GM23338 (cell line): ENCODE measurements around the gene AKR1D1.

ENCODE experiments used
- EZH2 ChIP-seq: fragments of 200-600 bp; sonication (generic); IDR thresholded peaks from one replicate; pipeline ENCODE4 v1.8.0; 2017; ENCODE audit warnings: antibody characterized with exemption, mild to moderate bottlenecking, low read depth; ENCODE audit not compliant: unreplicated experiment
- EZH2phosphoT487 ChIP-seq: fragments of 200-600 bp; sonication (generic); IDR thresholded peaks from one replicate; pipeline ENCODE4 v1.8.1; 2018; ENCODE audit warnings: antibody characterized with exemption; ENCODE audit not compliant: unreplicated experiment
- JUNB ChIP-seq: IDR thresholded peaks from one replicate; pipeline ENCODE4 v1.6.1; 2016; ENCODE audit warnings: antibody characterized with exemption; ENCODE audit not compliant: unreplicated experiment
- POLR2AphosphoS5 ChIP-seq: IDR thresholded peaks from 2 replicates; pipeline ENCODE4 v1.6.1; 2016; ENCODE audit warnings: antibody characterized with exemption, low read depth
- STAT1 ChIP-seq: IDR thresholded peaks from one replicate; pipeline ENCODE4 v1.6.1; 2016; ENCODE audit warnings: antibody characterized with exemption; ENCODE audit not compliant: unreplicated experiment
- ZNF114 ChIP-seq: fragments of 250-450 bp; sonication (Bioruptor Pico); IDR thresholded peaks from 2 replicates; pipeline ENCODE4 v1.5.0; 2020; ENCODE audit warnings: mild to moderate bottlenecking, moderate library complexity
- TF ChIP-seq, protein P1 (sequence below), 2 experiments: fragments of 200-600 bp in 1 of 2; sonication (generic) in 1 of 2; conservative IDR thresholded peaks; 2 replicates each; pipeline versions ENCODE4 v1.5.1 to v1.6.1; 2016 to 2017; ENCODE audit warnings: antibody characterized with exemption in 2 of 2, low read depth in 2 of 2, mild to moderate bottlenecking in 2 of 2, moderate library complexity in 1 of 2
- TF ChIP-seq, protein P2 (sequence below): IDR thresholded peaks from 2 replicates; pipeline ENCODE4 v1.6.1; 2016; ENCODE audit warnings: antibody characterized with exemption

DNA sequence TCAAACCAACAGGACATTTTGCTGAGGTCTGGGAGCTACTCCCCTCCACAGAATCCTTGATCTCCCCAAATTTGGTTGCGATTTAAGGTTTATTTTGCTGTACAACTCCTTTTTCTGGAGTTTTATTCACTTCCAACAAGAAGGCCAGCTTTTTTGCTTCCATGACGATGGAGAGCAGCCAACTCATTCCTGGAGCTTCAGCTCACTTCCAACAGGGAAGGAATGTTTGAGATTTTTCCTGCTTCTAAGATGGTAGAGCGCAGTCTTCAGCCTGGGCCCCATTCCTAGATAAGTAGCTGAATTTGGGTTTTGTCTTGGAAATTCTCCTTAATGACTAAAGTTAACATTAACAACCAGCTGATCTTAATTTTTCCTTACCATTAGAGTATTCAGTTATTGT is 43.5 kb upstream of the AKR1D1 start:
- TF ChIP-seq, protein P1, sequence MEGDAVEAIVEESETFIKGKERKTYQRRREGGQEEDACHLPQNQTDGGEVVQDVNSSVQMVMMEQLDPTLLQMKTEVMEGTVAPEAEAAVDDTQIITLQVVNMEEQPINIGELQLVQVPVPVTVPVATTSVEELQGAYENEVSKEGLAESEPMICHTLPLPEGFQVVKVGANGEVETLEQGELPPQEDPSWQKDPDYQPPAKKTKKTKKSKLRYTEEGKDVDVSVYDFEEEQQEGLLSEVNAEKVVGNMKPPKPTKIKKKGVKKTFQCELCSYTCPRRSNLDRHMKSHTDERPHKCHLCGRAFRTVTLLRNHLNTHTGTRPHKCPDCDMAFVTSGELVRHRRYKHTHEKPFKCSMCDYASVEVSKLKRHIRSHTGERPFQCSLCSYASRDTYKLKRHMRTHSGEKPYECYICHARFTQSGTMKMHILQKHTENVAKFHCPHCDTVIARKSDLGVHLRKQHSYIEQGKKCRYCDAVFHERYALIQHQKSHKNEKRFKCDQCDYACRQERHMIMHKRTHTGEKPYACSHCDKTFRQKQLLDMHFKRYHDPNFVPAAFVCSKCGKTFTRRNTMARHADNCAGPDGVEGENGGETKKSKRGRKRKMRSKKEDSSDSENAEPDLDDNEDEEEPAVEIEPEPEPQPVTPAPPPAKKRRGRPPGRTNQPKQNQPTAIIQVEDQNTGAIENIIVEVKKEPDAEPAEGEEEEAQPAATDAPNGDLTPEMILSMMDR (conservative IDR thresholded peaks at IDR 0.05; ENCODE audit: low read depth in 2 of 2), result no peak
- no peak for TF ChIP-seq EZH2
- no peak for TF ChIP-seq POLR2AphosphoS5
- TF ChIP-seq STAT1, result no peak
- TF ChIP-seq ZNF114 (CRISPR knock-in tag), result no peak
- TF ChIP-seq JUNB, result no peak
- no peak for TF ChIP-seq EZH2phosphoT487
- TF ChIP-seq, protein P2, sequence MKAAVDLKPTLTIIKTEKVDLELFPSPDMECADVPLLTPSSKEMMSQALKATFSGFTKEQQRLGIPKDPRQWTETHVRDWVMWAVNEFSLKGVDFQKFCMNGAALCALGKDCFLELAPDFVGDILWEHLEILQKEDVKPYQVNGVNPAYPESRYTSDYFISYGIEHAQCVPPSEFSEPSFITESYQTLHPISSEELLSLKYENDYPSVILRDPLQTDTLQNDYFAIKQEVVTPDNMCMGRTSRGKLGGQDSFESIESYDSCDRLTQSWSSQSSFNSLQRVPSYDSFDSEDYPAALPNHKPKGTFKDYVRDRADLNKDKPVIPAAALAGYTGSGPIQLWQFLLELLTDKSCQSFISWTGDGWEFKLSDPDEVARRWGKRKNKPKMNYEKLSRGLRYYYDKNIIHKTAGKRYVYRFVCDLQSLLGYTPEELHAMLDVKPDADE, result no peak
